Cardiac muscle cell (in vitro differentiated cells and primary cell): ENCODE results near the gene SERP2. TPM values are rescaled to one million over a fixed set of nuclear protein-coding genes. Genes with fewer than 3 reads are reported as not detected.

Experiments used
- DNase-seq, 2 donors: peaks; one replicate each; pipeline versions ENCODE4 v3.0.0 to v3.0.0-alpha.2; 2010 to 2017; ENCODE audit warnings: low read depth in 1 of 2, low spot score in 1 of 2
- H3K27ac ChIP-seq: fragments of 200-600 bp; sonication (generic); 2 replicates; pipeline ENCODE4 v1.5.1; 2016
- H3K27me3 ChIP-seq: fragments of 200-600 bp; sonication (generic); 2 replicates; pipeline ENCODE4 v1.6.0; 2016; ENCODE audit warnings: control low read depth
- H3K36me3 ChIP-seq: fragments of 200-600 bp; sonication (generic); 2 replicates; pipeline ENCODE4 v1.5.1; 2016; ENCODE audit warnings: control low read depth
- H3K4me1 ChIP-seq: fragments of 200-600 bp; sonication (generic); 2 replicates; pipeline ENCODE4 v1.8.1; 2017; ENCODE audit warnings: low read depth, mild to moderate bottlenecking, mixed run types
- H3K4me3 ChIP-seq: fragments of 200-600 bp; sonication (generic); 2 replicates; pipeline ENCODE4 v1.5.1; 2016; ENCODE audit warnings: mild to moderate bottlenecking
- H3K9me3 ChIP-seq: fragments of 200-600 bp; sonication (generic); 2 replicates; pipeline ENCODE4 v1.5.1; 2017; ENCODE audit warnings: low read depth, mild to moderate bottlenecking, control low read depth
- CTCF ChIP-seq: IDR thresholded peaks from 2 replicates; pipeline ENCODE4 v1.5.1; 2012; ENCODE audit warnings: low read depth, mild to moderate bottlenecking, low read length
- polyA plus RNA-seq: library from polyadenylated mRNA; unstranded; fragments of >200 nt; fragmentation: Nextera tagmentation; extraction: Ambion mirVana; gene quantifications from 2 replicates; pipeline ENCODE4 v1.2.1, GENCODE V29; 2016
- total RNA-seq: library from RNA; depleted of rRNA; stranded (reverse); fragments of >200 nt; gene quantifications from 2 replicates; pipeline ENCODE4 v1.2.3, GENCODE V29; 2016

Gene SERP2
- total and polyA plus RNA-seq, 2 experiments from 2014 or later: 3.5 to 9.0 TPM

- peak overlapping the region; percentile 99 for H3K27ac ChIP-seq
- H3K4me3 ChIP-seq: no peak overlapping the region
- peaks cover 65% of the 10 kb centered on the region for H3K4me1 ChIP-seq
- DNase-seq: no peak
- H3K36me3 ChIP-seq: no peaks in the 10 kb centered on the region
- H3K27me3 ChIP-seq: no peaks in the 10 kb centered on the region
- H3K9me3 ChIP-seq: no peaks in the 10 kb centered on the region
- TF ChIP-seq CTCF: no peak
Measured at GRCh38 chr13:44395976-44396694, 22.5 kb downstream of the SERP2 start.

- Histone ChIP-seq H3K27ac (peak overlapping the region; percentile 99), H3K4me3 (no peak overlapping the region), H3K36me3 (no peaks in the 10 kb centered on the region), H3K27me3 (no peaks in the 10 kb centered on the region), H3K9me3 (no peaks in the 10 kb centered on the region), H3K4me1 (peaks cover 67% of the 10 kb centered on the region)
- TF ChIP-seq CTCF: no peak
- peak; percentile 86 to 89 for DNase-seq
Measured at GRCh38 chr13:44396701-44397580, 23.3 kb downstream of the SERP2 start.

- Histone ChIP-seq H3K4me3 (no peak overlapping the region), H3K9me3 (no peaks in the 10 kb centered on the region), H3K27me3 (no peaks in the 10 kb centered on the region), H3K27ac (peak overlapping the region; percentile 99), H3K4me1 (peaks cover 75% of the 10 kb centered on the region), H3K36me3 (no peaks in the 10 kb centered on the region)
- peak in 1 of 2 donors; percentile 69 for DNase-seq
- no peak for TF ChIP-seq CTCF
Measured at GRCh38 chr13:44397766-44398223, 24.2 kb downstream of the SERP2 start.

- TF ChIP-seq CTCF: no peak
- H3K9me3 ChIP-seq: no peaks in the 10 kb centered on the region
- DNase-seq: no peak
- H3K27ac ChIP-seq: peak overlapping the region; percentile 99
- H3K27me3 ChIP-seq: no peaks in the 10 kb centered on the region
- no peak overlapping the region for H3K4me3 ChIP-seq
- no peaks in the 10 kb centered on the region for H3K36me3 ChIP-seq
- peaks cover 79% of the 10 kb centered on the region for H3K4me1 ChIP-seq
Measured at GRCh38 chr13:44398606-44399005, 25.0 kb downstream of the SERP2 start.

- peak overlapping the region; percentile 99 for H3K27ac ChIP-seq
- no peaks in the 10 kb centered on the region for H3K27me3 ChIP-seq
- H3K9me3 ChIP-seq: no peaks in the 10 kb centered on the region
- H3K4me1 ChIP-seq: peaks cover 83% of the 10 kb centered on the region
- DNase-seq: no peak
- H3K36me3 ChIP-seq: no peaks in the 10 kb centered on the region
- TF ChIP-seq CTCF: no peak
- H3K4me3 ChIP-seq: no peak overlapping the region
Measured at GRCh38 chr13:44399074-44399473, 25.4 kb downstream of the SERP2 start.
